HepG2 (cell line): ENCODE data around the gene NEK7. TPM values are rescaled to one million over a fixed set of nuclear protein-coding genes. Genes with fewer than 3 reads are reported as not detected.

ENCODE experiments used
- ATAC-seq: fragments of 200-7000 bp; cut with Tn5 transposase; 3 replicates; pipeline ENCODE4 v1.9.1; 2020; ENCODE audit warnings: mild to moderate bottlenecking, moderate library complexity
- BruUV-seq: library from RNA; stranded (reverse); fragments of 400-500 nt; replicated peaks from 2 replicates; lab custom pipeline; 2021; lab: Mats Ljungman, UMichigan
- CTCF ChIA-PET: fragments of 300-600 bp; formaldehyde crosslinking; extraction: SDS; loops from one replicate; lab custom pipeline; 2021; ENCODE audit warnings: low total read pairs, inconsistent platforms, low intra/inter-chr PET ratio; lab: Yijun Ruan, JAX
- POLR2A ChIA-PET: fragments of 350-600 bp; sonication (Branson Sonifier 250); formaldehyde crosslinking; loops from one replicate; lab custom pipeline; 2020; ENCODE audit warnings: antibody characterized with exemption, inconsistent platforms; lab: Yijun Ruan, JAX
- DNase-seq: peaks from one replicate; pipeline ENCODE4 v3.0.0-alpha.2; 2015; ENCODE audit warnings: low spot score
- FAIRE-seq: peaks from 3 replicates; lab custom pipeline; 2011; peaks lifted over from hg19 to GRCh38; lab: Jason Lieb, UNC
- H2AFZ ChIP-seq: one replicate; pipeline ENCODE4 v1.6.1; 2011; ENCODE audit warnings: low read length, inconsistent platforms
- H3K27ac ChIP-seq: fragments of 300-600 bp; 3 replicates; pipeline ENCODE4 v1.8.0; 2011; ENCODE audit warnings: mixed run types, mild to moderate bottlenecking, mixed read lengths, low read length, inconsistent platforms; ENCODE audit not compliant: insufficient read depth; ENCODE audit errors: extremely low read length
- H3K27me3 ChIP-seq, 2 experiments: fragments of 200-600 bp in 1 of 2; 2 replicates in 1 of 2; 3 replicates in 1 of 2; pipeline versions ENCODE4 v1.6.0 to v1.8.0; 2011; ENCODE audit warnings: low read length in 2 of 2, mild to moderate bottlenecking in 2 of 2, moderate library complexity in 2 of 2, inconsistent platforms in 1 of 2; ENCODE audit not compliant: insufficient read depth in 2 of 2, control insufficient read depth in 1 of 2
- H3K36me3 ChIP-seq, 2 experiments: fragments of 200-600 bp in 1 of 2; replicated peaks in 1 of 2; 2 replicates in 1 of 2; 3 replicates in 1 of 2; pipeline versions ENCODE4 v1.5.1 to v1.8.0; 2011; ENCODE audit warnings: low read length in 2 of 2, inconsistent platforms in 1 of 2; ENCODE audit not compliant: insufficient read depth in 2 of 2, control insufficient read depth in 1 of 2
- H3K4me1 ChIP-seq: 2 replicates; pipeline ENCODE4 v1.5.1; 2012; ENCODE audit warnings: low read length, inconsistent platforms; ENCODE audit not compliant: insufficient read depth
- H3K4me2 ChIP-seq: 2 replicates; pipeline ENCODE4 v1.6.0; 2011; ENCODE audit warnings: low read depth, low read length, inconsistent platforms
- H3K4me3 ChIP-seq, 3 experiments: fragments of 200-600 bp in 1 of 3; sonication (generic), shearing (Covaris generic) in 1 of 3; replicated peaks in 1 of 3; 2 replicates each; pipeline ENCODE4 v1.5.1; 2011 to 2016; ENCODE audit warnings: low read length in 3 of 3, inconsistent platforms in 2 of 3, low read depth in 2 of 3, mild to moderate bottlenecking in 2 of 3, control low read depth in 1 of 3, mixed read lengths in 1 of 3; ENCODE audit not compliant: insufficient read depth in 1 of 3
- H3K79me2 ChIP-seq: one replicate; pipeline ENCODE4 v1.6.1; 2011; ENCODE audit warnings: low read length, inconsistent platforms; ENCODE audit not compliant: insufficient read depth
- H3K9ac ChIP-seq: 2 replicates; pipeline ENCODE4 v1.6.0; 2011; ENCODE audit warnings: mild to moderate bottlenecking, low read depth, low read length, inconsistent platforms; ENCODE audit not compliant: insufficient read depth
- H3K9me3 ChIP-seq: 2 replicates; pipeline ENCODE4 v1.5.1; 2012; ENCODE audit warnings: mild to moderate bottlenecking, low read length
- H4K20me1 ChIP-seq: 2 replicates; pipeline ENCODE4 v1.6.0; 2011; ENCODE audit warnings: inconsistent platforms, mild to moderate bottlenecking, low read length, moderate library complexity; ENCODE audit not compliant: insufficient read depth
- BCL6 ChIP-seq: IDR thresholded peaks from 2 replicates; pipeline ENCODE4 v1.6.1; 2016; ENCODE audit warnings: missing genetic modification reagents, missing compliant biosample characterization
- PHF8 ChIP-seq: sonication (generic); formaldehyde crosslinking; IDR thresholded peaks from 2 replicates; pipeline ENCODE4 v1.5.0; 2020; ENCODE audit warnings: missing genetic modification reagents
- WIZ ChIP-seq: sonication (generic); formaldehyde crosslinking; IDR thresholded peaks from 2 replicates; pipeline ENCODE4 v1.5.1; 2020; ENCODE audit warnings: mild to moderate bottlenecking, missing genetic modification reagents
- ZNF839 ChIP-seq: sonication (generic); formaldehyde crosslinking; IDR thresholded peaks from 2 replicates; pipeline ENCODE4 v1.4.0; 2020; ENCODE audit warnings: missing genetic modification reagents, mild to moderate bottlenecking, borderline replicate concordance
- WGBS: methylation state at CpG from one replicate; pipeline ENCODE4 v1.1.6; 2017; ENCODE audit warnings: low lambda C conversion rate; 5-methylcytosine and 5-hydroxymethylcytosine counted together
- in situ Hi-C: cut with HindIII; loops from 2 replicates; pipeline ENCODE4 v1.10.0; 2017; ENCODE audit warnings: low pct_unique_long_range_greater_than_20kb; ENCODE audit not compliant: extremely low pct_ligation_motif_present
- intact Hi-C: fragments of 100-400 bp; cut with micrococcal nuclease; formaldehyde crosslinking; loops from one replicate; pipeline ENCODE4 v1.10.0; 2022; ENCODE audit not compliant: unreplicated experiment
- polyA plus RNA-seq, 8 experiments: library from polyadenylated mRNA; depleted of rRNA in 3 of 8; stranded (reverse) in 7 of 8; unstranded in 1 of 8; fragments of >200 nt; fragmentation: Illumina TruSeq in 4 of 8; extraction: Trizol in 4 of 8; gene quantifications; 2 replicates each; pipeline versions ENCODE4 v1.2.1 to v1.2.3, GENCODE V29; 2011 to 2016; ENCODE audit warnings: low read depth in 4 of 8, missing spikeins in 1 of 8, mixed read lengths in 1 of 8; ENCODE audit not compliant: insufficient read depth in 1 of 8
- total RNA-seq, 5 experiments: library from RNA; depleted of rRNA; stranded (reverse); fragments of >200 nt; fragmentation: Illumina TruSeq; extraction: Trizol; gene quantifications; 2 replicates each; pipeline ENCODE4 v1.2.3, GENCODE V29; 2016; ENCODE audit warnings: low read depth in 1 of 5
- TF ChIP-seq, protein P1 (sequence below): sonication (generic); formaldehyde crosslinking; IDR thresholded peaks from 2 replicates; pipeline ENCODE4 v1.5.1; 2020; ENCODE audit warnings: mild to moderate bottlenecking, missing genetic modification reagents, moderate library complexity
- TF ChIP-seq, protein P2 (sequence below): IDR thresholded peaks from 2 replicates; pipeline ENCODE4 v1.6.1; 2012; ENCODE audit warnings: low read depth, low read length, improper control_type of control experiment

The NEK7 gene
- total and polyA plus RNA-seq, 2 of the 13 experiments (the other 11 are each of a cell fraction or from before 2014, with no cell fraction given), result 18.1 to 19.2 TPM

DNA sequence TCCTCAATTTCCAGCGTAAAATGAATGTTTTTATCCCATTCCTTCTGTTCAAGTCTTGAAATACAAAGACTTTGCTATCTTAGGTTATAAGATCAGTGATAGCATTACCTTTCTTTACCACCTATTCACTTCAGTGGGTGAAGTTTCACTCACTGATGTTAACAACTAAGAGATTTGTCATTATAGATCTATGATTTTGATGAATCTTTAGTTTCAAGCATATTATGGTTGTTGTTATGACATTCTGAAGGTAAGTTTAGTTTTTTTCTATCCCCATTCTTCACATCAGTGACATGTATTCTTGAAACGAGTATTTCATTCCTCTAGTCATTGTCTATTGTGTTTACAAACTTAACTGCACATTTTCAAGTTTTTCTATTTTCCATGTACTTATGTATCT, 201.1 kb downstream of the NEK7 start:
- Histone ChIP-seq H2AFZ (no peak overlapping the region), H3K27me3 (no peaks in the 10 kb centered on the region), H3K27ac (no peak overlapping the region), H3K9me3 (no peaks in the 10 kb centered on the region), H3K79me2 (no peaks in the 10 kb centered on the region), H3K4me1 (no peaks in the 10 kb centered on the region), H3K4me2 (no peak overlapping the region), H4K20me1 (no peaks in the 10 kb centered on the region), H3K9ac (no peak overlapping the region), H3K4me3 (no peak overlapping the region), H3K36me3 (no peaks in the 10 kb centered on the region)
- no peak for DNase-seq
- intact Hi-C loops (loop anchor here (5.0 kb wide), 1 partner anchor 201 kb away; the partner anchor contains the start of gene NEK7), in situ Hi-C loops (no loop called here)
- TF ChIP-seq, protein P1, sequence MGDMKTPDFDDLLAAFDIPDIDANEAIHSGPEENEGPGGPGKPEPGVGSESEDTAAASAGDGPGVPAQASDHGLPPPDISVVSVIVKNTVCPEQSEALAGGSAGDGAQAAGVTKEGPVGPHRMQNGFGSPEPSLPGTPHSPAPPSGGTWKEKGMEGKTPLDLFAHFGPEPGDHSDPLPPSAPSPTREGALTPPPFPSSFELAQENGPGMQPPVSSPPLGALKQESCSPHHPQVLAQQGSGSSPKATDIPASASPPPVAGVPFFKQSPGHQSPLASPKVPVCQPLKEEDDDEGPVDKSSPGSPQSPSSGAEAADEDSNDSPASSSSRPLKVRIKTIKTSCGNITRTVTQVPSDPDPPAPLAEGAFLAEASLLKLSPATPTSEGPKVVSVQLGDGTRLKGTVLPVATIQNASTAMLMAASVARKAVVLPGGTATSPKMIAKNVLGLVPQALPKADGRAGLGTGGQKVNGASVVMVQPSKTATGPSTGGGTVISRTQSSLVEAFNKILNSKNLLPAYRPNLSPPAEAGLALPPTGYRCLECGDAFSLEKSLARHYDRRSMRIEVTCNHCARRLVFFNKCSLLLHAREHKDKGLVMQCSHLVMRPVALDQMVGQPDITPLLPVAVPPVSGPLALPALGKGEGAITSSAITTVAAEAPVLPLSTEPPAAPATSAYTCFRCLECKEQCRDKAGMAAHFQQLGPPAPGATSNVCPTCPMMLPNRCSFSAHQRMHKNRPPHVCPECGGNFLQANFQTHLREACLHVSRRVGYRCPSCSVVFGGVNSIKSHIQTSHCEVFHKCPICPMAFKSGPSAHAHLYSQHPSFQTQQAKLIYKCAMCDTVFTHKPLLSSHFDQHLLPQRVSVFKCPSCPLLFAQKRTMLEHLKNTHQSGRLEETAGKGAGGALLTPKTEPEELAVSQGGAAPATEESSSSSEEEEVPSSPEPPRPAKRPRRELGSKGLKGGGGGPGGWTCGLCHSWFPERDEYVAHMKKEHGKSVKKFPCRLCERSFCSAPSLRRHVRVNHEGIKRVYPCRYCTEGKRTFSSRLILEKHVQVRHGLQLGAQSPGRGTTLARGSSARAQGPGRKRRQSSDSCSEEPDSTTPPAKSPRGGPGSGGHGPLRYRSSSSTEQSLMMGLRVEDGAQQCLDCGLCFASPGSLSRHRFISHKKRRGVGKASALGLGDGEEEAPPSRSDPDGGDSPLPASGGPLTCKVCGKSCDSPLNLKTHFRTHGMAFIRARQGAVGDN (CRISPR knock-in tag), result no peak
- TF ChIP-seq BCL6, result no peak
- TF ChIP-seq ZNF839 (CRISPR knock-in tag), result no peak
- TF ChIP-seq, protein P2, sequence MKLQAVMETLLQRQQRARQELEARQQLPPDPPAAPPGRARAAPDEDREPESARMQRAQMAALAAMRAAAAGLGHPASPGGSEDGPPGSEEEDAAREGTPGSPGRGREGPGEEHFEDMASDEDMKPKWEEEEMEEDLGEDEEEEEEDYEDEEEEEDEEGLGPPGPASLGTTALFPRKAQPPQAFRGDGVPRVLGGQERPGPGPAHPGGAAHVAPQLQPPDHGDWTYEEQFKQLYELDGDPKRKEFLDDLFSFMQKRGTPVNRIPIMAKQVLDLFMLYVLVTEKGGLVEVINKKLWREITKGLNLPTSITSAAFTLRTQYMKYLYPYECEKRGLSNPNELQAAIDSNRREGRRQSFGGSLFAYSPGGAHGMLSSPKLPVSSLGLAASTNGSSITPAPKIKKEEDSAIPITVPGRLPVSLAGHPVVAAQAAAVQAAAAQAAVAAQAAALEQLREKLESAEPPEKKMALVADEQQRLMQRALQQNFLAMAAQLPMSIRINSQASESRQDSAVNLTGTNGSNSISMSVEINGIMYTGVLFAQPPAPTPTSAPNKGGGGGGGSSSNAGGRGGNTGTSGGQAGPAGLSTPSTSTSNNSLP, result no peak
- TF ChIP-seq PHF8, result no peak
- no peak for TF ChIP-seq WIZ (CRISPR knock-in tag)
- POLR2A ChIA-PET, result no interaction called here
- BruUV-seq, result no TSS peak
- no peak for FAIRE-seq
- CTCF ChIA-PET, result interaction anchor here (2.2 kb wide), 1 partner anchor 269 kb away, joined by 8 read pairs; no protein-coding TSS in a partner anchor
- WGBS, result 19% methylated on average over 2 of the region's 2 CpGs
- no peak for ATAC-seq
